GM12874 (cell line): Measurements from ENCODE around the gene COPB1.

Experiments
- CTCF ChIP-seq: IDR thresholded peaks from 2 replicates; pipeline ENCODE4 v1.5.1; 2011; ENCODE audit warnings: low read depth, mild to moderate bottlenecking, control low read depth, low read length, moderate library complexity; ENCODE audit not compliant: insufficient read depth

Gene COPB1

GRCh38 chr11:14458377-14458776 lies 41.2 kb downstream of the COPB1 start:
- no peak for TF ChIP-seq CTCF

- no peak for TF ChIP-seq CTCF
Measured at GRCh38 chr11:14455648-14456430, 43.8 kb downstream of the COPB1 start.

GRCh38 chr11:14454861-14455632 lies 44.6 kb downstream of the COPB1 start:
- peak; percentile 36; the same call in 1 of the 2 replicates for TF ChIP-seq CTCF

GRCh38 chr11:14451825-14452224 lies 47.8 kb downstream of the COPB1 start:
- no peak for TF ChIP-seq CTCF

GRCh38 chr11:14449302-14449714 lies 50.3 kb downstream of the COPB1 start:
- TF ChIP-seq CTCF, result no peak

GRCh38 chr11:14448240-14448639 lies 51.4 kb downstream of the COPB1 start:
- TF ChIP-seq CTCF, result no peak

GRCh38 chr11:14446701-14447169 lies 52.9 kb downstream of the COPB1 start:
- TF ChIP-seq CTCF, result no peak
